Measurements from ENCODE around the gene ZNF772. TPM values are rescaled to one million over a fixed set of nuclear protein-coding genes. Genes with fewer than 3 reads are reported as not detected.
"Not testable (repeated sequence)": the region's sequence is repeated elsewhere in the genome, so short reads cannot be mapped to it uniquely, and the experiment has no call there.

Gene ZNF772
- total RNA-seq (2021; ENCODE audit: unreplicated experiment) (6.2 TPM), Bru-seq, nascent RNA (percentile 66 among the genes with signal in this experiment), BruChase-seq, experiment 1, labeled RNA remaining after a 2-hour chase (percentile 88 among the genes with signal in this experiment), BruChase-seq, experiment 2, labeled RNA remaining after a 6-hour chase (percentile 73 among the genes with signal in this experiment)
- 2.1 TPM for polyA plus RNA-seq (2012; ENCODE audit: insufficient read length)
- long read RNA-seq, full-length matches to known transcripts = 9 of 11 reads
- long read RNA-seq, partial matches to known transcripts = 0 of 11 reads
- long read RNA-seq, other reads (novel, unspliced or antisense) = 2 of 11 reads

DNA sequence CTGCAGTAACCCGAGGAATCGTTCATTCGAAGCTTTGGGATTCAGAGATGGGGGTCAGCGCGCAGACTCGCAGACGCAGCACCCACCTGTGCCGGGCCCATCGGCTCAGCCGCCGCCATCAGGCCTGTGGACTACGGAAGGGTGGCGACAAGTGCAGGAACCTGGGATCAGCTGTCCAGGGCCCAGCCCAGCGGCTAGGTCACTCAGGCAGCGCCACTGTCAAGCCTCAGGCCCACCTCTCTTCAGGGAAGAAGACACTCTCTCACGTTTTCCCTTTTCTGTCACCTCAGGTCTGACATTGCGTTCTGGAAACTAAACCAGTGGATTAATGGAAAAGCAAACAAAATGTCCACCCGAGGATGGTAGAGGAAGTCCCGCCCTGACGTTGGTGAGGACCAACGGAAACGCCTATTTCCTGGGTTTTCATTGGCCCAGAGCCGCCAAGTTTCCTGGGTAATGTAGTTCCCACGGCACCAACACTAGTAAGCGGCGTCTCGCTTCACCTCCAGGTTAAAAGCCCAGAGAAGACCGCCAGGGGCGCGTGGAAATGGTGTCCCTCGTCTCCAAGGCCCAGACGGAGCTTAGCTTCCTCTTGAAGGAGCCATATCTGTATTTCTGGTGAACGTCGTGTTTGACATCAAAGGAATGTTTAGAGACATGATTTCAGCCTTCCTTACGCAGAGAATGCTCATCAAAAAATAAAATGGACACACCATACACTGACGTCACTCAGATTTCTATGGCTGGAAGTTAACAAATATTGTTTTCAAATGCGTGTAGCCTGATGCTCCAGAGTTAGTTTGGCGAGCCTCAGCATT is at the start of gene ZNF772:
Gene ZNF772, minus strand, starts transcription at position 376 of the 818 bp plus-strand sequence. Its CDS starts 257 bp downstream, at position 119.
- intact Hi-C loops (cut with micrococcal nuclease; ENCODE audit: unreplicated experiment) (no loop called here), in situ Hi-C loops (cut with HindIII; ENCODE audit: low pct_unique_long_range_greater_than_20kb, low sequenced_read_pairs) (no loop called here)
- Histone ChIP-seq H3K27me3 (ENCODE audit: control insufficient read depth, insufficient read depth, low read length) (no peaks in the 10 kb centered on the region), H3K4me3 (ENCODE audit: low read depth in 2 of 2, low read length in 2 of 2) (peak within 1 kb of the TSS; percentile 61 to 81), H3K4me1 (ENCODE audit: control insufficient read depth, insufficient read depth, low read length) (no peaks in the 10 kb centered on the region), H3K9me3 (ENCODE audit: control insufficient read depth, insufficient read depth, low read depth, low read length) (peaks cover 72% of the 10 kb centered on the region), H3K27ac (ENCODE audit: low read length) (peak within 1 kb of the TSS; percentile 89), H3K36me3 (ENCODE audit: control insufficient read depth, insufficient read depth, low read length) (no peaks in the 10 kb centered on the region)
- TSS peak; percentile 88 for BruUV-seq (replicated peaks)
- ATAC-seq (peak; percentile 100), DNase-seq (ENCODE audit: low read depth, low spot score) (peak; percentile 86)
- ChIA-PET CTCF (no interaction called here), POLR2A (no interaction called here)
- peak; percentile 36; the same call in 1 of the 2 replicates for TF ChIP-seq POLR2AphosphoS5 (IDR thresholded peaks at IDR 0.05; ENCODE audit: low read depth, low read length)
- peak; percentile 58 for TF ChIP-seq CTCF (IDR thresholded peaks at IDR 0.05)
- TF ChIP-seq TCF7L2 (IDR thresholded peaks at IDR 0.05; ENCODE audit: low read depth, low read length) = peak; percentile 44; the same call in 1 of the 2 replicates
- TF ChIP-seq, protein P1, sequence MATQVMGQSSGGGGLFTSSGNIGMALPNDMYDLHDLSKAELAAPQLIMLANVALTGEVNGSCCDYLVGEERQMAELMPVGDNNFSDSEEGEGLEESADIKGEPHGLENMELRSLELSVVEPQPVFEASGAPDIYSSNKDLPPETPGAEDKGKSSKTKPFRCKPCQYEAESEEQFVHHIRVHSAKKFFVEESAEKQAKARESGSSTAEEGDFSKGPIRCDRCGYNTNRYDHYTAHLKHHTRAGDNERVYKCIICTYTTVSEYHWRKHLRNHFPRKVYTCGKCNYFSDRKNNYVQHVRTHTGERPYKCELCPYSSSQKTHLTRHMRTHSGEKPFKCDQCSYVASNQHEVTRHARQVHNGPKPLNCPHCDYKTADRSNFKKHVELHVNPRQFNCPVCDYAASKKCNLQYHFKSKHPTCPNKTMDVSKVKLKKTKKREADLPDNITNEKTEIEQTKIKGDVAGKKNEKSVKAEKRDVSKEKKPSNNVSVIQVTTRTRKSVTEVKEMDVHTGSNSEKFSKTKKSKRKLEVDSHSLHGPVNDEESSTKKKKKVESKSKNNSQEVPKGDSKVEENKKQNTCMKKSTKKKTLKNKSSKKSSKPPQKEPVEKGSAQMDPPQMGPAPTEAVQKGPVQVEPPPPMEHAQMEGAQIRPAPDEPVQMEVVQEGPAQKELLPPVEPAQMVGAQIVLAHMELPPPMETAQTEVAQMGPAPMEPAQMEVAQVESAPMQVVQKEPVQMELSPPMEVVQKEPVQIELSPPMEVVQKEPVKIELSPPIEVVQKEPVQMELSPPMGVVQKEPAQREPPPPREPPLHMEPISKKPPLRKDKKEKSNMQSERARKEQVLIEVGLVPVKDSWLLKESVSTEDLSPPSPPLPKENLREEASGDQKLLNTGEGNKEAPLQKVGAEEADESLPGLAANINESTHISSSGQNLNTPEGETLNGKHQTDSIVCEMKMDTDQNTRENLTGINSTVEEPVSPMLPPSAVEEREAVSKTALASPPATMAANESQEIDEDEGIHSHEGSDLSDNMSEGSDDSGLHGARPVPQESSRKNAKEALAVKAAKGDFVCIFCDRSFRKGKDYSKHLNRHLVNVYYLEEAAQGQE (IDR thresholded peaks at IDR 0.05; ENCODE audit: insufficient read depth in 1 of 2, low read depth in 2 of 2, low read length in 1 of 2) = no peak

GRCh38 chr19:57518021-57518420 is 40.7 kb upstream of the ZNF772 start:
- BruUV-seq (replicated peaks); ATAC-seq; DNase-seq (ENCODE audit: low read depth, low spot score); CTCF ChIA-PET; POLR2A ChIA-PET; intact Hi-C loops (cut with micrococcal nuclease; ENCODE audit: unreplicated experiment); H3K27me3 ChIP-seq (ENCODE audit: control insufficient read depth, insufficient read depth, low read length); H3K36me3 ChIP-seq (ENCODE audit: control insufficient read depth, insufficient read depth, low read length); H3K27ac ChIP-seq (ENCODE audit: low read length); in situ Hi-C loops (cut with HindIII; ENCODE audit: low pct_unique_long_range_greater_than_20kb, low sequenced_read_pairs); H3K4me1 ChIP-seq (ENCODE audit: control insufficient read depth, insufficient read depth, low read length); H3K4me3 ChIP-seq (ENCODE audit: low read depth in 2 of 2, low read length in 2 of 2): not testable (repeated sequence)
- H3K9me3 ChIP-seq (ENCODE audit: control insufficient read depth, insufficient read depth, low read depth, low read length) = peaks cover 27% of the 10 kb centered on the region

DNA sequence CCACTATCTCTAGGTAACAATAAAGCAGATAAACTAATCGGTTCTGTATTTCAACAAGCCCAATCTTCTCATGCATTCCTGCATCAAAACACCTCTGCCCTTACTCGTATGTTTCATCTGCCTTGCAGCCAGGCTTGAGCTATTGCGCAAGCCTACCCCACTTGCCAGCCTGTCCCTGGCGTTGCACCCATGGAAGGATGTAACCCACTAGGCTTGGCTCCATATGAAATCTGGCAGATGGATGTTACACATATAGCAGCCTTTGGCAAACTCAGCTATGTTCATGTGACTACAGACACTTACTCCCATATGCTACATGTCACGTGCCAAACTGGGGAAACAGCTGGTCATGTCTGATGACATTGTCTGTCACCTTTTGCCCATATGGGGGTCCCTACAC is 37.9 kb upstream of the ZNF772 start:
- ATAC-seq (no peak), DNase-seq (ENCODE audit: low read depth, low spot score) (no peak)
- no peak overlapping the region for H3K4me3 ChIP-seq (ENCODE audit: low read depth in 2 of 2, low read length in 2 of 2)
- no peaks in the 10 kb centered on the region for H3K36me3 ChIP-seq (ENCODE audit: control insufficient read depth, insufficient read depth, low read length)
- in situ Hi-C loops (cut with HindIII; ENCODE audit: low pct_unique_long_range_greater_than_20kb, low sequenced_read_pairs) = no loop called here
- POLR2A ChIA-PET = no interaction called here
- H3K27ac ChIP-seq (ENCODE audit: low read length) = no peak overlapping the region
- intact Hi-C loops (cut with micrococcal nuclease; ENCODE audit: unreplicated experiment) = no loop called here
- no peaks in the 10 kb centered on the region for H3K27me3 ChIP-seq (ENCODE audit: control insufficient read depth, insufficient read depth, low read length)
- CTCF ChIA-PET = no interaction called here
- H3K9me3 ChIP-seq (ENCODE audit: control insufficient read depth, insufficient read depth, low read depth, low read length) = peaks cover 48% of the 10 kb centered on the region
- H3K4me1 ChIP-seq (ENCODE audit: control insufficient read depth, insufficient read depth, low read length) = no peaks in the 10 kb centered on the region
- BruUV-seq (replicated peaks) = no TSS peak
- TF ChIP-seq POLR2AphosphoS5 (IDR thresholded peaks at IDR 0.05; ENCODE audit: low read depth, low read length) (no peak), TCF7L2 (IDR thresholded peaks at IDR 0.05; ENCODE audit: low read depth, low read length) (no peak), SIN3A (IDR thresholded peaks at IDR 0.05; ENCODE audit: borderline replicate concordance, insufficient read depth, low read depth, low read length) (no peak), CTCF (IDR thresholded peaks at IDR 0.05) (no peak)
- TF ChIP-seq, protein P1 (IDR thresholded peaks at IDR 0.05; ENCODE audit: insufficient read depth in 1 of 2, low read depth in 2 of 2, low read length in 1 of 2) = no peak

Data from Panc1 (cell line).